NCI-H187 (cell line): ENCODE measurements around the gene CCNB2.
"Not testable (repeated sequence)": the region's sequence is repeated elsewhere in the genome, so short reads cannot be mapped to it uniquely, and the experiment has no call there.

Experiments
- DNase-seq, 2 experiments: peaks; one replicate each; lab custom pipeline; 2025; lab: John Stamatoyannopoulos, UW

CCNB2 gene

DNA sequence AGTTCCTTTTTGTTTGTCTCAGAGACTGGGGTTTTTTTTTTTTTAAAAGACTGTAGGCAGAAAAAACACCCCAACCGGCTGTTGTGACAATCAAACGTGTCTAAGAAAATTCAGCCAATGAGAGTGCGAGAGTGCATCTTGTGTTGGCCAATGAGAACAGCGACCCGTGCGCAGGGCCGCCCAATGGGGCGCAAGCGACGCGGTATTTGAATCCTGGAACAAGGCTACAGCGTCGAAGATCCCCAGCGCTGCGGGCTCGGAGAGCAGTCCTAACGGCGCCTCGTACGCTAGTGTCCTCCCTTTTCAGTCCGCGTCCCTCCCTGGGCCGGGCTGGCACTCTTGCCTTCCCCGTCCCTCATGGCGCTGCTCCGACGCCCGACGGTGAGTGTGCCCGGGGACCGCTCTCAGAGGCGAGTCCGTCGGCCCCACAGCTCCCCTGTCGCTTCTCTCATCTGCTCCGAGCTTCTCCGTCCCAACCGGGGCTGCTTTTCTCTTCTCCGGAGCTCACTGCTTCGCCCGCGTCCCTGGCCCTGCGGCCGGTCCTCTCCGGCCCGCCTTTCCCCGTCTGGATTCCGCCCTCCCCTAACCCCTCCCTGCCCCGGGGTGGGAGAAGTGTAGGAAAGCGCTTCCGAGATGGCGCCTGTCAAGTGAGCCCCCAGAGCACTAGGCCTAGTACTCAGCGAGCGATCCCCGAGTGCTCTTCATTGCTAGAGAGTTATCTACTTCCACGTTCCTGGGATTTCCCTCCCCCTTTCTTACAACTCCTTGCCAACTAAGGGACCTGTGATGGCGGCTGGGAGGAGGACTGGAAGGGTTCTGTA, at the start of gene CCNB2:
Gene CCNB2, plus strand, starts transcription at position 235 of the 821 bp plus-strand sequence. Its CDS starts 123 bp downstream, at position 358.
- peak; percentile 19 to 73 for DNase-seq

DNA sequence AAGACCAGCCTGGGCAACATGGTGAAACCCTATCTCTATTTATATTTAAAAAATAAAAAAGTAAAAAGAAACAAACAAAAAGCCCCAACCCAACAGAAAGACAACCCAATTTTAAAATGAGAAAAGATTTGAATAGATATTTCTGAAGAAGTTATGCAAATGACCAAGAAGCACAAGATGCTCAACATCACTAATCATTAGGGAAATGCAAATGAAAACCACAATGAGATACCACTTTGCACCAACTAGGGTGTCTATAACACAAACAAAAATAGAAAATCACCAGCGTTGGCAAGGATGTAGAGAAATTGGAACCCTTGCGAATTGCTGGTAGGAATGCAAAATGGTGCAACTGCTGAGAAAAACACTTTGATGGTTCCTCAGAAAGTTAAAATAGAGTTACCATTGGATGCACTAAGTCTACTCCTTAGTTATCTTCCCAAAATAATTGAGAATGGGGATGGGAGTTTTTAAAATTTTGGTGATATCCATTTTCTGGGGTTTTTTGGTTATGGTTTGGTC, 45.8 kb upstream of the CCNB2 start:
- DNase-seq = no peak

DNA sequence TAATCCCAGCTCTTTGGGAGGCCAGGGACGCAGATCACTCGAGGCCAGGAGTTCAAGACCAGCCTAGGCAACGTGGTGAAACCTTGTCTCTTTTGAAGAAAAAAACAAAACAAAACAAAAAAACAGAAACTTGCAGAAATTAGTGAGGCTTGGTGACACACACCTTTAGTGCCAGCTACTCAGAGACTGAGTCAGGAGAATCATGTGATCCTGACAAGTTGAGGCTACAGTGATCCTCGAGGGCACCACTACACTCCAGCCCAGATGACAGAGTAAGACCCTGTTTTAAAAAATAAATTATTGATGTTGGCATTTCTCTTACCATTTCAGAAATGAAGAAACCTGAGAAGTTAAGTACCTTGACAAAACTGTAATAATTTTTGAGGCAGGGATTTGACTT, 44.6 kb upstream of the CCNB2 start:
- no peak for DNase-seq

DNA sequence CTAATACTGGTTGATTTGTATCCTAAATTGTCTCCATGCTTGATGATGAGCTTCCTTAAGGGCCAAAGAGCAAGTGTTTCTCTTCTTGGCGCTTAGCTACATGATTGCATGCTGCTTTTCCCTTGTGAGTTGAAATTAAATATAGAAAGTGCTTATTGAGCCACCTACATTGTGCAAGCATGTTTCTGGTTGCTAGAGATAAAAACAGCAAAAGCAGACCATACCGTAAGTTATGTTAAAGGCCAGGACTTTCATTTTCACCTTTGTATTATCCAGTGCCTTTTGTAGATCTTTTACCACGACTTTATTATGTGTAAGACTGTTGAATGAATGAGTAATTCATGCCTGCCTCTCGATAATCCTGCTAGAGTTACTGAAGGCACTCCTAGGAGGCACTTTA, 41.9 kb upstream of the CCNB2 start:
- no peak for DNase-seq

DNA sequence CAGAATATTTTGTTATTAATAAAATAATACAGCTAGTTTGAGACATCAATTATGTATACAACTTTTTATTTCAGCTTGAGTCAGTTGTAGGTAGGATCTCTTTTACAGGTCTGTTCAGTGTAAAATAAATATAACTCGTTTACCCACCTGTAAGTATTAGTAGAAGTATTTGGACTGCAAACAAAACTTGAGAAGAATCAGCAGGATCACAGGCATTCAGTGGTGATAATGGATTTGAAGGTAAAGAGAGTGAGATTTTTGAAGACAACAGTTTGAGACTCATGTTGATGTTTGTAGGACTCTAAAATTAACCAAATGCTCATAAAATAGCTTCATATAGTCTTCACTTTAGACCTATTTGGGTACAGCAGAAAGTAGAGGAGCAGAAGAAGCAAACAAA, 35.5 kb upstream of the CCNB2 start:
- no peak for DNase-seq

DNA sequence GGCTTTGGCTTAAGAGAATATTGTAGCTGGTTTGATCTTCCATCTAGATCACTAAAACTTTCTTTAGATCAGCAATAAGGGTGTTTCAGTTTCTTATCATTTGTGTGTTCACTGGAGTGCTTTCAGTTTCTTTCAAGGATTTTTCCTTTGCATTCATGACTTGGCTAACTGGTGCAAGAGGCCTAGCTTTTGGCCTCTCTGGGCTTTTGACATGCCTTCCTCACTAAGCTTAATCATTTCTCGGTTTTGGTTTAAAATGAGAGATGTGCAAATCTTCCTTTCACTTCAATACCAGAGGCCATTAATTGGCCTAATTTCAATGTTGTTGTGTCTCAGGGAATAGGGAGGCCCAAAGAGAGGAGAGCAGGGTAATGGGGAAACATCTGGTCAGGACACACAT, 30.3 kb upstream of the CCNB2 start:
- no peak for DNase-seq

DNA sequence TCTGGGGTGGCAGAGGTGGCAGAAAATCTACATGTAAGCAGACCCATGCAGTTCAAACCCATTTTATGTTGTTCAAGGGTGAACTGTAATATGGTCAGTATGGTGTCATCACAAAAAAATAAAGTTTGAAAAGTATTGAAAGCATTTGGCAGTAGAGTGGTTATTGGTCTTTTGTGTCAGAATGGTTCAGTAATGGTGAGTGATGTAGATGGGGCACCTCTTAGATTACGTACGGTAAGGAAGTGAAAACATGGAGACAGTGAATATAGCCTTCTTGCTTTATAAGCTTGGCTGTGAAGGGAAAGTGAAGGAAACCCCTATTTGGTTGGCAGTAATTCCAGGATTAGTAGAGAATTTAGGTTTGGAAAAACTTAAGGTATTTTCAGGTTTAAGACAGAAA, 17.2 kb upstream of the CCNB2 start:
- no peak for DNase-seq

DNA sequence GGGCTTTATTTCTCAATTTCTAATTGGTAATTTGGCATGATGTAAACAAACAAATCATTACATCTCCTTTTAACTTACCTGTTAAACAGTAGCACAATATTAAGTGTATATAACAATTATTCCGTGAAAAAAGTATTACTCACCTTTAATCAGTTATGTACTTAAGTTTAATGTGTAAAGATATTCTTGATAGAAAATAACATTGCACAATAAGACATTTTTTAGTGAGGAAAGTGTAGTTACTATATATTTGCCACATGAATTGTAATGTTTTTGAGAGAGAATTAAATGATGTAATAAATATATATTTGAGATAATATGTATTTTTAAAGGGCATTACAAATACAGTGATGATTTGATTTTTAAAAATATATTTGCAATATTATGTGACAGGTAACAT, 10.9 kb upstream of the CCNB2 start:
- DNase-seq = no peak

DNA sequence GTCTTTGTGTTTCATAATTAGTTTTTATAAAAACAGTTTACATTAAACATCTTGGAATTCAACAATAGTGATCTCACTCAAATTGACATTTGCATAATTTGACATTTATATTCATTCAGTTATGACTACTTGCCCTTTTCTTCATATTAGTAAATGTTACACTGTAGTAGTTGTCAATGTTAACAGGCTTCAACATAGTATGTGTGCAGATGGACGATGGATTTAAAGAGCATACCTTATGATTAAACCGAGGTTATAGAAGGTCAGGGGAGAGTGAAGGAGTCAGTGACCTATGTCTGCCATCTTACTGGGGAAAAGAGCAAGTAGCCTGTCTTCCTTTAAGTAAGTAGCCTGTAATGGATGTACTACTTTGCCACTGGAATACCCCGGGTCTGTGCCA, 8.5 kb upstream of the CCNB2 start:
- DNase-seq = no peak

DNA sequence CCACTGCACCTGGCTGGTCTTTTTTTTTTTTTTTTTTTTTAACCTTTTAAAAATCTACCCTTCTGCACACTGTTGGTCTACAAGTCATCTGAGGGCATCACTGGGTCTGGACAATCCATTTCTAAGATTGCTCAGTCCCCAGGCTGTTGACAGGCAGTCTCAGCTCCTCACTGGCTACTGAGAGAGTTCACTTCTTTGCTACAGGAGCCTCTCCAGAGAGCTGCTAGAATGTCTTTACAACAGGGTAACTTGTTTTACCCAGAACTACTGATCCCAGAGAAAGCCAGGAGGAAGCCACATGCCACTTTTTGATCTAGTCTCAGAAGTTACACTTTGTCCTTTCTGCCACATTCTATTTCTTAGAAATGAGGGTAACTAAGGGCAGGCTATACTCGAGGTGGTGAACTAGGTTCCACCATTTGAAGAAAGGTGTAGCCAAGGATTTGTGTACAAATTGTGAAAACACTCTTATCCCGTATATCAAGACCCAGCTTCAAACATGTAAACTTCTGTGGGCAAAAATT, 5.7 kb upstream of the CCNB2 start:
- DNase-seq = no peak

DNA sequence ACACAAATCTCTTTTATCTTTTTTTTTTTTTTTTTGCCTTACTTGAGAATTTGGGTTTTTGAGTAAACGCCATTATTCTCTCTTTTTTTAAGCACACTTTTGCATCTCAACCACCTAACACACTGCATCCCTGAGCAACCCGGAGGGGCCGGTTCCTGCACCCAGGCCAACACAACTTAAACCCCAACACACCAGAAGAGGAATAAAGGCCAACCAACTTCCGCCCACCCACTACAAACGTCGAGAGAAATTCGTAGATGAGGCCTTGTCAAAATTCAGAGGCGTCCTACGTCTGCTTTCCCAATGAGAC, 389 bp upstream of the CCNB2 start:
- DNase-seq = no peak

DNA sequence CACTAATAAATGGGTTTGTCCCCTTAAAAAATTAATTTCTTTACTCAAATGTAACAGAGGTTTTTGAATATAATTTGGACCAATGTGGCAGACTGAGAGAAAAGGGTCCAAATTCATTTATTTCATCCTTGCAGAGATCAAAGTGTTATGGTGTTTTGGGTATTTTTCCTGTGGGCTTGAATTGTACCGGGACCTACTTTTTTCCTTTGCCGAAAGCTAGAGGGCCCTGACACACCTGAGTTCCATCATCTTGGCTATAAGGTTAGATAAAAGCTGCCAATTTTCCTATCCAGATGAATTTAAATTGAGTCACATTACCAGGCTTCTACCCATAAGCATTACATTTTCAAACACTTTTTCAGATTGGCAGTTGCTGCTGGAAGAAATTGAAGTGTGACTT, 908 bp downstream of the CCNB2 start:
- DNase-seq = no peak

DNA sequence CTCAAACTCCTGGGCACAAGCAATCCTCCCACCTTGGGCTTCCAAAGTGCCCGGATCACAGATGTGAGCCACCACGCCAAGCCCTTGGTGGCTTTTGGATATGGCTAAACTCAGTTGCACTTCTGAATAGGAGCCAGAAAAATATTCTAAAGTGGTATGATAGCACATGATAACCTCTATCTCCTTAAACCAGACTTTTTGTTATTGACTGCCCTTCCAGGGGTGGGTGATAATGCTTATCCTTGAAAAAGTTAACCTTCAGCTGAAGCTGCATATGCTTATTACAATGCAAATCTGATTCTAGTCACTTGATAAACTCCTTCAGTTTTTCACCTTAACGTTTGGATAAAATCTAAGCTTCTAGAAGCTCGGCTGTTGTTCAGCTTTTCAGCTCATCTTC, 6.3 kb downstream of the CCNB2 start:
- DNase-seq = no peak

DNA sequence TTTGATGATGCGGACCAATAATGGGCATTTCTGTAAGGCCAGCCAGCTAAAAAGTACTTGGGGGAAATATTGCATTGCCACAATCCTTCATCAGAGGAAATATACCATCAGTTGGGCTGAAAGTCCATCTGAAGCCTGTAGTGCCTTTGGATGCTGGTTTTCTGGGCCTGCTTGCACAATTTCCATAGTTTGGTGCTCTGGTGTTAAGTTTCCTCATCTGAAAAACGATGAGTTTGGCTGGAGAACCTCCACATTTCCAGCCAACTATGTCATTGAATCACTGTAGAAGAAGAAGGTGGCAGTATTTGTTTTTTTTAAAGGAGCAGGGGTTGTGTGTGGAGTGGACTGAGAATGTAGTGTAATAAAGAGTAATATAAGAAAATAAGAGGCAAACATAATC, 10.1 kb downstream of the CCNB2 start:
- DNase-seq = no peak

DNA sequence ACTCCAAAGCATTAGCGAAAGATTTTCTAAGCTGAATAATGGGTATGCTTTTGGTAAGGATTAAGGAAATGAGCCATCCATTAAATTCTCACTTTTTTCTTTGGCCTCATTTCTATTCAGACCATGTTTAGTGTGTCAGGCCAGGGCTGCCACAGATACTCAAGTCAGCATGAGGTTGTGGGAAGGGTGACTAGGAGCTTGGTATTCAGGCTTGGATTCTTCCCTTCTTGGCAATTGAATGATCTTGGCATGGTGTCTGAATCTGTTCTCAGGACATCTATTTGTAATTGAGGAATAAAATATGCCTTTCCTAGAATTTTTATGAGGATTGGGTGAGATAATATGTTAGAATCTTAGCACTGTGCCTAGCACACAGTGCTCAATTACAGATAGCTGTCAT, 11.2 kb downstream of the CCNB2 start:
- no peak for DNase-seq

DNA sequence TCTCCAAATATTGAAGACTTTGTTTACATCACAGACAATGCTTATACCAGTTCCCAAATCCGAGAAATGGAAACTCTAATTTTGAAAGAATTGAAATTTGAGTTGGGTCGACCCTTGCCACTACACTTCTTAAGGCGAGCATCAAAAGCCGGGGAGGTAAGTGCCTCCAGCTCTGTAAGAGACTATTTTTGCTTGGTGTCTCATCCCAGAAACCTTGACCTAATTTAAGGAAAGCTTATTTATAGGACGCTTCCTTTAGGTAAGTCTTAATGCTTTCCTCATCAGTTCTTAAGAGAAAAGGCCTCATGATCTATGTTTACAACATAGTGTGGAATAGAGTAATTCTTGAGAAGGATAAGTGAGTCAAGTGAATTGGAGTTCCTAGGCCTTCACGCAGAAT, 11.8 kb downstream of the CCNB2 start:
- no peak for DNase-seq

DNA sequence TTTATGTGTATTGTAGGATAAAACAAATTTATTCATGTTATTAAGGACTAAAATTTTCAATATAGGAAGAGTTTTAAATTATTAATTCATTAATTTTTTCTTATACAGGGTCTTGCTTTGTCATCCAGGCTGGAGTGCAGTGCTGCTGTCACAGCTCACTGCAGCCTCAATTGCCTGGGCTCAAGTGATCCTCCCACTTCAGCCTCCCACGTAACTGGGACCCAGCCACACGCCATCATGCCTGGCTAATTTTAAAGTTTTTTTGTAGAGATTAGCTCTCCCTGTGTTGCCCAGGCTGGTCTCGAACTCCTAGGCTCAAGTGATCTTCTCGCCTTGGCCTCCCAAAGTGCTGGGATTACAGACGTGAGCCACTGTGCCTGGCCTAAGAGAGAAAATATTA, 14.7 kb downstream of the CCNB2 start:
- DNase-seq = no peak

DNA sequence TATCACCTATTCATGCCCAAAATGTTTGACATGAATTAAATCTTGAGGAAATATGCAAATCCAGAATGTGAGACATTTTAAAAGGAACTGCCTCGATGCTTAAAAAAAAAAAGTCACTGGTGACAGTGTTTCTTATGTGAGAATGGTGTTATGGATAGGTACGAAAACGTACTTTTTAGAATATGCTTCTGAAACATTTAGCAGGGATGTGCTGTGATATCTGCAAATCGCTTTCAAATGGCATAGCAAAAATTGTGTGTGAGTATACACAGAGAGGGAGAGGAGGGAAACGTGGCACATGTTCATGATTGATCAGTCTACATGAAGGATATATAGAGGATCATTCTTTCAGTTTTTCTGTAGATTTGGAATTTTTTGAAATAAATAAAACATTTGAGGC, 16.0 kb downstream of the CCNB2 start:
- no peak for DNase-seq

DNA sequence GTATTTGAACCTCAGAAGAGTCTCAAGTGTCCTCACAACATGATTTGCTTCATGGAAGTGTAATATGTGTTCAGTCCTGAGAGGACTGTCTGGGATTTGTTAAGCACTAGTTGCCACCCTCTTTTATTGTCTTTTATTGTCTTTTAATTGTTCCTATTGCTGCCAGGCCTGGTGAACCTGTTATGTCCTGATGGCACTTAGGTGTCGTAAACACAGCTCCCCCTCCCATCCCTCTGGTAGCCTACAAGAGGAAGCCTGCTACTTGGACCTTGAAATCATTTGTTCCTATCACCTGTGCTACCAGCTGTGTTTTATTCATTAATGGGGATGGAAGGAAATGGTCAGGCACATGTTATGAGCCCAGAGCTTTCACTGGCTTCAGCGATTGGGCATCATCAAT, 19.3 kb downstream of the CCNB2 start:
- DNase-seq = no peak

DNA sequence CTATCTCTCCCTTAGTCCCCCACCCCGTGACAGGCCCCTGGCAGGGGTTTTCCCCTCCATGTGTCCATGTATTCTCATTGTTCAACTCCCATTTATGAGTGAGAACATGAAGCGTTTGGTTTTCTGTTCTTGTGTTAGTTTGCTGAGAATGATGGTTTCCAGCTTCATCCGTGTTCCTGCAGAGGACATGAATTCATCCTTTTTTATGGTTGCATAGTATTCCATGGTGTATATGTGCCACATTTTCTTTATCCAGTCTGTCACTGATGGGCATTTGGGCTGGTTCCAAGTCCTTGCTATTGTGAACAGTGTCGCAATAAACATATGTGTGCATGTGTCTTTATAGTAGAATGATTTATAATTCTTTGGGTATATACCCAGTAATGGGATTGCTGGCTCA, 20.7 kb downstream of the CCNB2 start:
- not testable (repeated sequence) for DNase-seq

DNA sequence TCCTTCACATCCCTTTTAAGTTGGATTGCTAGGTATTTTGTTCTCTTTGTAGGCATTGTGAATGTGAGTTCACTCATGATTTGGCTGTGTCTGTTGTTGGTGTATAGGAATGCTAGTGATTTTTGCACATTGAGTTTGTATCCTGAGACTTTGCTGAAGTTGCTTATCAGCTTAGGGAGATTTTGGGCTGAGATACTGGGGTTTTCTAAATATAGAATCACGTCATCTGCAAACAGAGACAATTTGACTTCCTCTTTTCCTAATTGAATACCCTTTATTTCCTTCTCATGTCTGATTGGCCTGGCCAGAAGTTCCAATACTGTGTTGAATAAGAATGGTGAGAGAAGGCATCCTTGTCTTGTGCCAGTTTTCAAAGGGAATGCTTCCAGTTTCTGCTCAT, 22.3 kb downstream of the CCNB2 start:
- not testable (repeated sequence) for DNase-seq

DNA sequence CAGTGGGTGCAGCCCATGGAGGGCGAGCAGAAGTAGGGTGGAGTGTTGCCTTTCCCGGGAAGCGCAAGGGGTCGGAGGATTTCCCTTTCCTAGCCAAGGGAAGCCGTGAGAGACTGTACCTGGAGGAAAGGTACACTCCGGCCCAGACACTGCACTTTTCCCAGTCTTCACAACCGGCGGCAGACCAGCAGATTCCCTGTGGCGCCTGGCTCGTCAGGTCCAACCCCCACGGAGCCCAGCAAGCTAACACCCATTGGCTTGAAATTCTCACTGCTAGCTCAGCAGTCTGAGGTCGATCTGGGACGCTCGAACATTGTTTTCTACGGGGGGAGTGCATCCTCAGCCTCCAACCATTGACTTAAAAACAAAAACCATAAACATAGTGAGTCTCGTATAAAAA, 26.5 kb downstream of the CCNB2 start:
- no peak for DNase-seq

DNA sequence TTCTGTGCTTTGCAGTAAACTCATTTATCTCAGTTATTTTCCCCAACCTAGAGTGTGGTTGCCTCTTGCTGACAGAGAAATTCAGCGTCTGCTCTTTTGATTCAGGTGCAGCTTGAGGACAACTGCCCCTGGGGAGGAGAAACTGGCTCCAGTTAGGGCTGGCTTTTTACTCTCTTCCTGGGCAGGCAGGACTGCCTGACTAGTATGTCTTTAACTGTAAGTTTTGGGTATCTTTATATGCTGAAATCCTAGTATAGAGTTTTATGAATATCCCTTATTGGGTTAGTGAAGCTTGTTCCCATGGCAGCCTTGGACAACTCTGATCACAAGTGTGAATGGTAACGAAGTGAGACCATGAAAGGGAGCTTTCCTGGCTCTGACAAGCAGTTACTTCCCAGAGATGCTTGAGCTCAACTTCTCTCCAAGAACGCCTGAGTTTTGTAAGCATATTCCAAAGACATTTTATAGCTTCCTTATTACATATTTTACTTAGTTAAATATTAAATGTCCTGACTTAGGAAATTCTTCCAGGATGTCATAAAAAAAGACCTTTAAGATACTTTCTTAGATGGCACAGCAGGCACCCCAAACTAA, 27.1 kb downstream of the CCNB2 start:
- no peak for DNase-seq
